Activated CD8-positive, alpha-beta memory T cell treated with anti-CD3 and anti-CD28 coated beads, Interleukin-2, amount 50 U/mL, for 48 hours (primary cell): ENCODE results near the gene MYL12A.
"Not testable (repeated sequence)": the region's sequence is repeated elsewhere in the genome, so short reads cannot be mapped to it uniquely, and the experiment has no call there.

Experiments
- DNase-seq: peaks from one replicate; pipeline ENCODE4 v3.0.0-alpha.2; 2020

The MYL12A gene

DNA sequence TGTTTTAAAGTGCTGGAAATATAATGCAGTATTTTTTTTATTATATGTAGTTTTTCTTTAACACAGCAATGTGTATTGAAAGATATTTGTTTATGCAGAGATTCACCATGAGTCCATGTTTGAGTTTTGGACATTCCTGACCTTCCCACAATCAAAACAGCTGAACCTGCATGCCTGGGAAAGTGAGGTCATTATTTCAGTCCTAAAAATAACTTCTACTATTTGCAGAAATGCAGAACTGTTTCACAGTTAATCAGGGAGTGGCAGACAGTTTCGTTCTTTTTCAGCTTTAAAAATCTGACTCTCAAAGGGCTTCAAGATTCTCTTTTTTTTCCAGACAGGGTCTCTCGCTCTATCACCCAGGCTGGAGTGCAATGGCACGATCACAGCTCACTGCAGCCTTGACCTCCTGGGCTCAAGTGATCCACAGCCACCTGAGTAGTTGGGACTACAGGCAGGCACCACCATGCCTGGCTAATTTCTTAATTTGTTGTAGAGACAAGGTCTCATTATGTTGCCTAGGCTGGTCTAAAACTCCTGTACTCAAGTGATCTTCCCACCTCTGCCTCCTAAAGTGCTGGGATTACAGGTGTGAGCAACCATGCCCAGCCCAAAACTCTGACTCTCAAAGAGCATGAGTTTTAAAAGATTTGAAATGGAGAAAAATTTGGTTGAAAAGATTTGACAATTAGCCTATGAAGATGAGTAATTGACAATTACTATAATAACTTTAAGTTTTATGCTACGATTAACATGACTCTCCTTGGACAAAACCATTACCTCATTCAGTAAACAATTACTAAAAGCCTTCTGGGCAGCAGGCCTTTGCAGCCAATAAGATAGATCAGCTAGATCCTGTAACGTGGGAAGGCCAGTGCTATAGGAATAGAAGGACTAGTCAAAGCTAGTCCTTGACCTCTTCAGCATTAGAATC is 9.4 kb downstream of the MYL12A start:
- DNase-seq: no peak

DNA sequence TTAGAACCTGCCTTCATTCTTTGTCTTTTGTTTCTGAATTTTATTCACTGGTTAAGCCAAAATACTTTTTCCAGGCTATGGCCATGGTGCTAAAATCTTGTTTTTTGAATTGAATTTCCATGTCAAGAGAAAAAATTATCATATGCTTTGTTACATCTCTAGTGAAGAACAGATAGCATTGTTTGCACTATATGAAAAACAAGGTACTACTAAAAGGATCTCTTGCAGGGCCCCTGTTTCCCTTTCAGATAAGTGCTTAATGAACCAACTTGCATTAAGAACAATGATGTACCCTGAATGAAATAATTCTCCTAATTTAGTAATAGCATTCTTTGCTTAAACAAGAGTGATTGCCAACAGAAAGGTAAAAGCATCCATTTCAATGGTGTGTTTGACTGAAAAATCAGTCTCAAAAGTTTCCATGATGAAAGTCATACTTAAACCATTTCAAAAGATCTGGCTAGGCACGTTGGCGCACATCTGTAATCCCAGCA is 10.1 kb downstream of the MYL12A start:
- no peak for DNase-seq

DNA sequence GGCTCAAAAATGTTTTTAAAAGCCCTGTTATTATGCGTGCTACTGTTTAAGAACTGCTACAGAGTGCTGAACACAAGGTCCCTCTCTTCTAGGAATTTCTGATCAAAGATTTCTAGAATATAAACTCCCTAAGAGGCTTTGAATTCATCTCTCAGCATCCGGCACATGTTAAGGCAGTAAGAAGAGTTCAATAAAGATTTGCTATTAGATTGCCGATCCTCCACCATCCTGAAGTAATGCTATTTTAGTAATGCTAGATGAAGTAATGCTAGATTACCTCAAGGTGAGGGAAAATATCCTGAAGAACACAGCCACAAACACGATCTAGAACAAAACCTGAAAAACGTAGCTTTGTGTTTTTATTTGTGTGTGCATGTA is 13.4 kb downstream of the MYL12A start:
- no peak for DNase-seq

DNA sequence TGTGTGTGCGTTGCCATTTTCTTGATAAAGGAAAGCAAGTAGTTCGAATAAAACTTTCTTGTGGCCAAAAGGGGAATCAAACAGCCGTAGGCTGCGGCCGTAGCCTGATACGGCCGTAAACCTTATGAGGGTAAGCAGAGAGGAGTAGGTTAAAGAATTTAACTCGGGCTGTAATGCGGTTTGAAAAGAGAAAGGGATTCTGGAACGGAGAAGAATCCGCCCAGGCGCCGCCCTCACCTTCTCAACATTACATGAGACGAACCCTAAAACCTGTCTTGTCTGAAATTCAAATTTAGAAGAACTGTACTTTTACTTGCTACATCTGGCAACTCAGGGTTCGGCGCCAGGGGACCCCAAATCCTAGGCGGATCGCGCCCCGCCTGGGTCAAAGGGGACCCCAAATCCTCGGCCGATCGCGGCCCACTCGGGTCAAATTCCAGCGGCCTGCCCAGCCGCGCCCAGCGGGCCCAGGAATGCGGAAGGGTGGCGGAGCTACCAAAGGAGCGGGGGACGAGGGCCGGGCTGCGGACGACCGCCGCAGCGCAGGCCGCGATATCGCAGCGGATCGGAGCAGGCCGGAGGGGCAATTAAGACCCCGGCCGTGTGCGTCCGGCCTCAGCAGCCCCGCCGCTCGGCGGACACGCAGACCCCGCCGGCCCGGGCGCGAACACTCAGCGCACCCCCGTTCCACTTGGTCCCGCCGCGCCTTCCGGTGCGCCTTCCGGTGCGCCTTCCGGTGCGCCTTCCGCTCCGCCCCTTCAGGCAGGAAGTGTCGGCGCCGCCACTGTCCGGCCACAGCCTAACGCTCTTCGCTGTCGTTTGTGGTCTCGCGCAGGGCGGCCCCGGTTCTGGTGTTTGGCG is 14.0 kb downstream of the MYL12A start, which contains the start of gene MYL12B:
TSS of gene MYL12B (plus strand) at position 761 of the 861 bp plus-strand sequence. CDS start 10,766 bp downstream, outside the sequence.
- peak; percentile 88 for DNase-seq

DNA sequence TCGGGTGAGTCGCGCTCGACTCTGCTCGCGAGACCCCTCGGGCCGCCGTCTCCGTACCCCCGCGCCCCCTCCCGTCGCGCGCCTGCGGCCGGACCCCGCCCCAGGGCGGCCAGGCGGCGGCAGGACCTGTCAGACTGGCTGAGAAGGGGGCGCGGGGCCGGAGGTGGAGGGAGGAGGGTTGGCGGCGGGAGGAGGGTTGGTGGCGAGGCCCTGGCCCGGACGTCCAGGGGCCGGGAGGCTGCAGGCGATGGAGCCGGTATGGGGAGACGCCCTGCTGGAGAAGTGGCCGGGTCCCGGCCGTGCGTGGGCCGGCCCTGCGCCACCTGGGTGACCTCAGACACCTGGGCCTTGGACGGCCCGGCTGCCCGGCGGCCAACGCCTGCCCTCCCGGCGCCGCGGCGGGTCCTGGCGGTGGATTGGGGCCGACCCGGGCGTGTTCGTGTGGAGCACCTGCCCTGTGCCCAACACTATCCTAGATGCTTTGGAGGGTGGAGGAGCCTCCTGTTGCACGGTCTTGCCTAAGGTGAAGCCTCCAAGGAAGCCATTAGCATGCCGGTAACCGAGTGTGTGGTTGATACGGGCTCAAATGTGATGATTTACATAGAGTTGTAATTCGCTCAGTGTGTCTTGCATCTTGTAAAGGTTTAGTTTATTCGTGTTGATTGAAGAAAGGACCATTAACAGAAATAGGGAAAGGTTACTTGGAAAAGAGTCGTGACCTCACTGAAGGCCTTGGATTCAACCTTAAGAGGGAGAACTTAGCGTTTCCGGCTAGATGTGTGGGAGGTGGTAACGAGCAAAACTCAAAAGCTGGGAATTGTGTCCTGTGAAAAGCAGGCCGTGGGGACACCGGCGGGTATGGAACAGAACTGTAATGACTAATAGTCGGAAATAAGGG is 14.9 kb downstream of the MYL12A start:
- DNase-seq: peak; percentile 69

DNA sequence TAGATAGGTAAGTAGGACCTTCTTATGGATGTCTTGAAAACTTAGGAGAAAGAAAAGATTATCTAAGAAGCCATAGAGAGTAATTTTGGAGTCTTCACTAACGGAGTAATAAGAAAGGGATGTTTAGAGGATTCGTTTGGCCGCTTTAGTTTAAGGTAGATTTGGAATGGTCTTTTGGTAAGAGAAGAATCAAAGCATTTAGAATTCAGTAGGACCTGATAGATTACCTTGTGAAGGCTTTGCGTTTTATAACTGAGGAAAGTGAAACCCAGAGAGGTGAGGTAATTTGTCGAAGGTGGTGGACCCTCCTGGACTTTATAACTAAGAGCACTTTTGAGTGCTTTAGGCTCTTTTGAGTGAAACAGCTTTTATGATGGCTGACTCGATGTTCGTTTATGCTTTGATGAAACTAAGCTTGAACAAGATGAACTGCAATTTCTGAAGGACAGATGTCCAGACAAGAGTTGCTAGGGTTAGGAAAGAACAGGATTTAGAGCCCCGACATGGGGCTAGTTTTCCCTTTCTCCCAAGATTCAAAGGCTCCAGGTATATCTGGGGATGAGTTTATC is 15.6 kb downstream of the MYL12A start:
- DNase-seq: no peak

DNA sequence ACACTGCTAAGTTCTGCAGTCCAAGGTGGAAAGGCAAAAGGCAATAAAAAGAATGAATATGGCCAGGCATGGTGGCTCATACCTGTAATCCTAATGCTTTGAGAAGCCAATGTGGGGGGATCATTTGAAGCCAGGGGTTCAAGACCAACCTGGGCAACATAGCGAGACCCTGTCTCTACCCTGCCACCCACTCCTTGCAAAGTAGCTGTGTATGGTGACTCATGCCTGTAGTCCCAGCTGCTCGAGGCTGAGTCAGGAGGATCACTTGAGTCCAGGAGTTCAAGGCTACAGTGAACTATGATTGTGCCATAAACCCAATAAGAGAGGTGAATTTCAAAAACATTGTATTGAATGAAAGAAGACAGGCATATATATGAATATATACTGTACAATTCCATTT is 16.8 kb downstream of the MYL12A start:
- DNase-seq: no peak

DNA sequence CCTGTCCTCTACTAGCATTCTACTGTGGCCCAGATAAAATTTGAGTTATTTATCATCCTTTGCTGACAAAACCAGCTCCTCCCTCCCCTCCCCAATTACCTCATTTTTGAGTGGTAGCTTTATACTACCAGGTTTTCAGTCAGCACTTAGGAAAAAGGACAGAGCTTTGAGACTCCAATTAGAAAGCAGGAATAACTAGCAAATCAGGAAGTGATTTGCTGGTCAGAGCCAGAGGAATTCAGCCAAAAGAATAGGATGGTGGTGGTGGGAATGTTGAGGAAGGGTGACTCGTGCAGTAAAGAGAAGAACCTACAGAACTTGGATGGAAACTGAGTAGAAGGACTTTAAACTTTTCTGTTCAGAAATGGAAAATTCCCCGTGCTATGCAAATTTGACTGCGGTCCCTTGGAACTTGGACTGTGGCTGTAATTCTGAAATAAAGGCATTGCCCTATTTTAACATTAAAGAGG is 18.0 kb downstream of the MYL12A start:
- DNase-seq: no peak

DNA sequence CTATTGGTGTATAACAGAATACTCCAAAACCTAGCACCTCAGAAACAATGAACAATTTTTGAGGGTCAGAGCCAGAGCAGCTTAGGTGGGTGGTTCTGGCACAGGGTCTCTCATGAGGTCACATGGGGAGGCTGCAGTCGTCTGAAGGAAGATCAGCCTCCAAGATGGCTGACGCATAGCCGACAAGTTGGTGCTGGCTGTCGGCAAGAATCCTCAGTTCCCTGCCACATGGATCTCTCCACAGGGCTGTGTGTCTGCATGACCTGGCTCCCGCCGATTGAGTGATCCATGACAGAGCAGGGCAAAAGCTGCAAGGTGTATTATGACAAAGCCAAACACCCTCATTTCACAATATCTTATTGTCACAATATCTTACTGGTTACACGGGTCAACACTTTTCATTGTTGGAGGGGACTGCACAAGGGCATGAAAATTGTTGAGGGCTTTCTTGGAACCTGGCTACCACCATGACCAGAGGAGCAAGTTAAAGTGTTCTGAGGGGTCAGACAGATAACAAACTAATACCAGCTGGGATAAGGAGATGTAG is 18.5 kb downstream of the MYL12A start:
- no peak for DNase-seq

DNA sequence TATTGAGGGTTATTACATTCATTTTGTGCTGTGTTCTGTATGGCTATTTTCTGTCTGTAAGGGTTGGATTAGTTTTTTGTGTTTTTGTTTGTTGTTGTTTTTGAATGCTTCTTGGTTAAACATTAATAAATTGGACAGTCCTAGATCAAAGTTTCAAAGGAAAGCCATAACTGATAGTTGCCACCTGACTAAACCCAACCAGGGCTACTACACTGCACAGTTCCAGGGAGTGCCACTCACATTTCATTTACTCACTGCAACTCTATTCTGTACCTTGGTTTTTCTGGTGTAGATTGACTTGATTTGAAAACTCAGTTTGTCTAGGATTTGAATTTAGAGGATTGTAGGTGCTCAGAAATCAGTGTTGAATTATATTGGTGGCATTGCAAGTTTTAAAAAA is 20.7 kb downstream of the MYL12A start:
- no peak for DNase-seq

DNA sequence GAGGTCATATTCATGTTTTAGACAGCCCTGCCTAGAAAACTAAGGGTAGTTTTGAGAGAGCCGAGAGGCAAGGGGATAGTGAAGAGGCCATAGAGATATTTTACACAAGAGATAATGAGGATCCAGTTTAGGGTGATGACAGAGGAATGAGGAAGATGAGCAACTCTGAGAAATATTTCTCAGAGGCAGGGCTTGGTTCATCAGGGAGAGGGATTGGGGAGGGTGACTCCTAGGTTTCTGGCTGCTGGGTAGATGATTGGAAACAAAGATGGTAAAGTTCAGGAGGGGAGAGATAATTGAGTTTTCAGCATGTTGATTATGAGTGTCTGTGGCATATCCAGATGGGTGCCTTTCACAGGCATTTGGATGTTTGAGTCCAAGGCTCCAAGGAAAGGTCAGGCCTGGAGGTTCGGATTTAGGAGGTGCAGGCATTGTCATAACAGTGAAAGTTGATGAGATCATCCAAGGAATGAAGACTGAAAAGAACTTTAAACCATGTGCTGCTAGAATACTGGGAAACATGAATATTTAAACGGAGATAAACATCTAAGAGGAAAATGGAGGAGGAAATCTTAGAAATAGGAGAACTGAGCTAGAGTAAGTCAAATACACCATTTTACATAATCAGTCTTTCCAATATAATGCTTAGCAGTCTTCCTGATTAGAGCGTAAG is 21.8 kb downstream of the MYL12A start:
- DNase-seq: no peak

DNA sequence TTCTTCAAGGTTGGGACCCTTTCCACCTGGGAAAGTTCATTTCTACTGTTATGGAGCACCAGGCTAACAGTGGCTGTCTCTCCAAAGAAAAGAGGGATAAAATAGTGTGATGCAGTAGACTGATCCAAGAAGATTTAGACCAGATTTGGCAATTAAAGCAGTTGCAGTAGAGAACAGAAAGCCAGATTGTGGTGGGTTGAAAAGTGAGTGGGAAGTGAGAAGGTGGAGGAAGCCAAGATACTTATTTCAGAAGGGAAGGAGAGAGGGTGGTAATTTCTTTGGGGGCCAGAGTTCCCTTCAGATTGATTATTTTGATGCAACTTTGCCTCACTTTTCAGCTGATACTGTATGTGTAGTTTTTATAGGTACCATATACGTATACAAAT is 22.3 kb downstream of the MYL12A start:
- DNase-seq: no peak

DNA sequence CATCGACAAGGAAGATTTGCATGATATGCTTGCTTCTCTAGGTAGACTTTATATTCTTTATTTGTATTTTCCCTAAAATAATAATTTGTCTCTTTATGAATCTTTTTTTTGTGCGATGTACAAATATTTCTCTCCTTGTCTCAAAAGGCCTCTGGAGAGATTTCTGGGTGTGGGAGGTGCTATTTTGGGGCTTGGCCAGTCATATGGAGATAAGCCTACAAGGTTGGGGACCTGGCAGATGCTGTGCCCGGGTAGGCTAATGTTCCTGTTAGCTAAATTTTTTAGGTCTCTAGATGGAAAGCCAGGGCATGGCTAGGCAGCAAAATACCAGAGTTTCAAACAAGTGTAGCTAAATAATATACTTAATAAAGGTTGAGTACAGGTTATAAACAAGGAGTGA is 25.4 kb downstream of the MYL12A start:
- DNase-seq: no peak

DNA sequence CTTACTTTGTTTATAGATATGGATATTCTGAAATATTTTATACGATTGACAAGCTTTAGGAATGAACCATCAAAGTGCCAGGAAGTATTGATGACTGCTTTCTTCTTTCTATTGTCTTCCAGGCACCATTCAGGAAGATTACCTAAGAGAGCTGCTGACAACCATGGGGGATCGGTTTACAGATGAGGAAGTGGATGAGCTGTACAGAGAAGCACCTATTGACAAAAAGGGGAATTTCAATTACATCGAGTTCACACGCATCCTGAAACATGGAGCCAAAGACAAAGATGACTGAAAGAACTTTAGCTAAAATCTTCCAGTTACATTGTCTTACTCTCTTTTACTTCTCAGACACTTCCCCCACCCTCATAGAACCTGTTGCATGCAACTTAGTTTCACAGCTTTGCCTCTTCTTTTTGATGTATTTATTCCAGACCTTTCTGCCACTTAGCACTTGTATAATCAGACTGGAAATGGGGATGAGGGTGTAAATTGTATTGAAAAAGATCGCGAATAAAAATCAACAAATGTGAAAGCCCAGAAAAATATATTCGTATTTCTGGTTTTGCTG is 30.1 kb downstream of the MYL12A start:
- not testable (repeated sequence) for DNase-seq

DNA sequence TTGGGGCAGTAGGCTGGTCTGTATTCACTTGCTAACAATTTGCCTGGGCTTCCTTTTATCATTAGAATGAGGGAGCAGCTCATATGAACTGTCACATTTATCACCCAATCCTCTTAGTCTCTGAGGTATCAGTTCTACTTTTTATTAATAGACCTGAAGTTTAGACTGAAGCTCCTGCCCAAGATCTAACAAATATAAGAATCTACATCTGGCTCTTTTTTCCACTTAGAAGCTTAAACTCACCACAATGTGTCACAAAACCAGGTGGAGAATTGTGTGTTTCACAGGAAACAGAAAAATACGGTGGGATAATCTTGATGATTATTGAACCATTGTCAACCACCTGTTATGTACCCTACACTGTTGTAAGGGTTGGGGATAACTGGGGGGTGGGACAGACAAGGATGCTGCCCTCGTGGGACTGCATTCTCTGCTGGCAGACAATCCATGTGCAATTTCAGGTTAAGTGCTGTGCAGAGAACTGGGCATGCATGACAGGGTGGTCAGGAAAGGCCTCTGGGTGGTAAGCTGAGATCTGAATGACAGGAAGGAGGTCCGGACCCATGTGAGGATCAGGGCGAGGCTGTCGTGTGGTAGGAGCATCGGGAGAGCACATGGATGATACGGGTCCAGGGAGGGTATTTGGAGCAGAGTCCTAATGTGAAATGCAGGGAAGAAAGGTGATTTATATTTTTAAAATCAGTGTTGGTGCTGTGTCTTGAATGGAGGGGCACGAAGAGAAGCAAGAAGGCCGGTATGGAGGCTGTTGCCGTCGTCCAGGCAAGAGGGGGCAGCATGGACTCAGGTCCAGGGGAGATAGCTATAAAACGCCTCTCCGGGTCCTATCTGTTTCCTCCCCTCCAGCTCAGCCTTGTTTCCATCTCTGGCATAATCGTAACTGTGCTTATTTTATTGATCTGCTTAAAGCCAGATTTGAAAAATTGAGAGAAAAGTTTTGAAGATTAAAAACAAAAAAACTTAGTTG is 31.9 kb downstream of the MYL12A start:
- DNase-seq: no peak

DNA sequence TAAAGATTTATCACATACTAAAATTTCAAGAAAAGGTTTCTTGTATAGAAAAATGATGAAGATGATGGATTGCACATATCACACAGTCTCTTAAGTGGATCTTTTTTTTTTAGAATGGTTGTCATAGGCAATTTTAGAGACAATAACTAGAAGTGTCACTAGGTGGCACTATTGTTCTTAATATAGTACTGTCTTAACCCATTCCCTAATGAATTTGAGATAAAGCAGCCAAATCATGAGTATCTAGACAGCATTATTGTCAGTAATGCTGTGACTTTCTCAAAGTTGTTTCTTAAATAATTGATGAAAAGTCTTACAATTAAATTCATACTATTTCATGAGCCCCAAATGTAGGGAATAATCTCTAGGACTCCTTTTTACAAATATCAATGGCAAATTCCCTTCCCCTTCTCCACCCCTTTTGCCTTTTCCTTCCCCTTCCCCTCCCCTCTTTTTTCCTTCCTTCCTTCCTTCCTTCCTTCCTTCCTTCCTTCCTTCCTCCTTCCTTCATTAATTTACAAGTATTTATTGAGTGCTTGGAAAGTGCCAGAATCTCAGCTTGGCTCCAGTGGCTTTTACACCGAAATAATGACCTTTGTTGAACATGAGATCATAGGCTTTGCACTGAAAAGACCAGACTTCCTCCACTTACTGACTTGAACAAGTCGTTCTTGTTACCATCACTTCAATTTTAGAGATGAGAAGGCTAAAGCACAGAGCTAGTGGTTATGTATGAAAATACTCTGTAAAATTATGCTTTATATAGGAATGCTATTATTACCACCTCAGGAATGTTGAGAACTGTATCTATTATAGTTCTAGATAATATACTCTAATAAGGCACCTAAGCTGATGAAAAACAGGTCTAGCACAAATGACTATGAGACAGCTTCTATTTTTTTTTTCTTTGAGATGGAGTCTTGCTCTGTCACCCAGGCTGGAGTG is 34.1 kb downstream of the MYL12A start:
- no peak for DNase-seq

DNA sequence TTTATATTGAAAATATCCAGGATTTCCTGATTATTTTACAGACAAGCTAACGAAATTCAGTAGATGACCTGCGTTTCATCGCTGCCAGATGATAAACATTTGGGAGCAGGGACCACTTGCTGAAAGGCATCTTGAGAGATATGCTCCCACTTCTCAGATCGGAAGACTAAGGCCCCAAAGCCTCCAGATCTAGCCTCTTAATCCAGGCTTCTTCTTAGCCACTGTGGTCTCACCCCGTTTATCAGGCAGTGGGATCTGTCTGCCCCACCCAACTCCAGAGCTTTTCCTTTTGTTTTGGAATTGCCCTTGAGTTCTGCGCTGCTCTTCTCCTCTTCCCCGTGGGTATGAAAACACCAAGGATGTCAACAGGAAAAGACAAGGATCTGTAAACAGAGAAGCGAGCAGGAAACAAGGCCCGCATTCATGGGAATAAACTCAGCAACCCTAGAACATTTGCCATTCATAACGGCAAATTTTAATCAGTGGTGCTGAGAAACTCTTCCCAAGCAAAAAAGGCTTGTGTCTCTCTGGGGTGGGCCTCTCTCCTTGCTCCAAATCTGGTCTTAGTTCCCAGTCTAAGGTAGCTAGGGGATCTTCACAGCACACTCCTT is 35.8 kb downstream of the MYL12A start:
- no peak for DNase-seq

DNA sequence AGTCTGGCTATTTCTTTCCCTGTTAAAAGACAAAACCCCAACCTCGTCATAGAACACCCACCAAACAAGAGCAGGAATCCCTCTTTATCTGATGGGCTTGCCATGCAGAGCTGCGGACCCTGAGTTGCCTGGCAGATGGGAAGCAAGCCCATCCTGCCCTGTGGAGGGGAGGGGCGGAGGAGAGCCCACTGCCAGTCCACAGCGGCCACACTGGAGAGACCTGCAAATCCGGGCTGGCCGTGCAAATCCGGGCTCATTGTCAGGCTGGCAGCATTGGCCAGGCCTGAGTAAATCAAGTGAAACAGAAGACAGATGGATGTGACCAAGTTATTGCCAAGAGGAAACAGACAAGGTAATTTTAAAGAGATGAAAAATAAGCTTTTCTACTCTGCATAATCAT is 36.3 kb downstream of the MYL12A start:
- DNase-seq: no peak
